Stomach (tissue), 9 donors: ENCODE measurements around the gene CALML6. TPM values are rescaled to one million over a fixed set of nuclear protein-coding genes. Genes with fewer than 3 reads are reported as not detected.
A peak's percentile ranks its signal among the peaks of the same experiment; 100 is the strongest.

Experiments
- DNase-seq, 2 donors: peaks; one replicate each; pipeline versions ENCODE4 v3.0.0 to v3.0.0-alpha.2; 2013 to 2019
- H3K27ac ChIP-seq, 5 donors: fragments of 200-600 bp in 4 of 5; sonication (generic) in 4 of 5; one replicate each; pipeline ENCODE4 v1.5.1; 2013 to 2019; ENCODE audit warnings: mild to moderate bottlenecking in 1 of 5, moderate library complexity in 1 of 5
- H3K27me3 ChIP-seq, 3 donors: fragments of 200-600 bp; sonication (generic); one replicate each; pipeline ENCODE4 v1.5.1; 2017 to 2019; ENCODE audit warnings: mixed run types in 1 of 3
- H3K36me3 ChIP-seq, 4 donors: fragments of 200-600 bp; sonication (generic); 1 replicate in 3 of 4; 2 replicates in 1 of 4; pipeline ENCODE4 v1.5.1; 2016 to 2019
- H3K4me1 ChIP-seq, 4 donors: fragments of 200-600 bp; sonication (generic); one replicate each; pipeline ENCODE4 v1.5.1; 2016 to 2019
- H3K4me3 ChIP-seq, 4 donors: fragments of 200-600 bp; sonication (generic) in 3 of 4; one replicate each; pipeline ENCODE4 v1.5.1; 2016 to 2019; ENCODE audit warnings: mild to moderate bottlenecking in 1 of 4
- H3K9me3 ChIP-seq, 4 donors: fragments of 200-600 bp; sonication (generic); one replicate each; pipeline ENCODE4 v1.5.1; 2016 to 2019
- CTCF ChIP-seq, 7 experiments: fragments of 450-650 bp in 4 of 7; fragments of 200-600 bp in 3 of 7; sonication (generic) in 3 of 7; IDR thresholded peaks; one replicate each; pipeline ENCODE4 v1.5.1; 2016 to 2019; ENCODE audit warnings: antibody characterized with exemption in 7 of 7, control low read depth in 2 of 7, mild to moderate bottlenecking in 1 of 7
- EP300 ChIP-seq: sonication (generic); formaldehyde crosslinking; IDR thresholded peaks from one replicate; pipeline ENCODE4 v1.6.1; 2017; ENCODE audit warnings: antibody characterized with exemption
- POLR2A ChIP-seq, 4 donors: fragments of 450-650 bp; IDR thresholded peaks; one replicate each; pipeline ENCODE4 v1.6.1; 2016; ENCODE audit warnings: antibody characterized with exemption in 4 of 4, control low read depth in 2 of 4, mild to moderate bottlenecking in 1 of 4, moderate library complexity in 1 of 4
- POLR2AphosphoS5 ChIP-seq, 3 donors: sonication (generic); formaldehyde crosslinking; IDR thresholded peaks; one replicate each; pipeline ENCODE4 v1.6.1; 2016; ENCODE audit warnings: antibody characterized with exemption in 3 of 3
- WGBS, 5 donors: extraction: QIAGEN DNeasy Blood & Tissue Kit in 3 of 5; methylation state at CpG; one replicate each; pipeline versions ENCODE4 v1.1.5 to v1.1.7; 2013 to 2018; 5-methylcytosine and 5-hydroxymethylcytosine counted together
- intact Hi-C: fragments of 100-400 bp; cut with DNase I; formaldehyde crosslinking; loops from one replicate; pipeline ENCODE4 v1.15.1; 2023; ENCODE audit warnings: low total_unique reads
- polyA plus RNA-seq, 3 donors: library from polyadenylated mRNA; stranded (reverse); fragments of 200-250 nt; gene quantifications; one replicate each; pipeline ENCODE4 v1.2.3, GENCODE V29; 2013
- total RNA-seq, 5 donors: library from RNA; depleted of rRNA; stranded (reverse); fragments of >200 nt; gene quantifications; one replicate each; pipeline versions ENCODE4 v1.1.0 to v1.2.3, GENCODE V29; 2014 to 2016
- donor health status: healthy with polysubstance abuse.
- donor health status: Bipolar disorder and iron deficiency.
- donor health status: healthy.

CALML6 gene
- total and polyA plus RNA-seq, 8 donors: 1.4 to 5.7 (median 2.6) TPM; not detected in 5

GRCh38 chr1:1894354-1895059 is 20.6 kb upstream of the CALML6 start:
- Histone ChIP-seq H3K9me3 (no peaks in the 10 kb centered on the region), H3K4me1 (peaks cover 13 to 59% (median 51%) of the 10 kb centered on the region in 4 donors), H3K27ac (peak overlapping the region; percentile 40 to 68 (median 51)), H3K36me3 (no peaks in the 10 kb centered on the region), H3K4me3 (no peak overlapping the region), H3K27me3 (peaks cover 0 to 25% (median 4%) of the 10 kb centered on the region in 3 donors)
- TF ChIP-seq POLR2A (IDR thresholded peaks at IDR 0.05) (no peak), EP300 (no peak), CTCF (IDR thresholded peaks at IDR 0.05) (no peak), POLR2AphosphoS5 (IDR thresholded peaks at IDR 0.05) (peak in 1 of 3 donors; percentile 32)
- DNase-seq: peak; percentile 69 to 77
- WGBS, 5 donors: 10 to 29% (median 21%) methylated on average over 14 of the region's 14 CpGs
- intact Hi-C loops: no loop called here

DNA sequence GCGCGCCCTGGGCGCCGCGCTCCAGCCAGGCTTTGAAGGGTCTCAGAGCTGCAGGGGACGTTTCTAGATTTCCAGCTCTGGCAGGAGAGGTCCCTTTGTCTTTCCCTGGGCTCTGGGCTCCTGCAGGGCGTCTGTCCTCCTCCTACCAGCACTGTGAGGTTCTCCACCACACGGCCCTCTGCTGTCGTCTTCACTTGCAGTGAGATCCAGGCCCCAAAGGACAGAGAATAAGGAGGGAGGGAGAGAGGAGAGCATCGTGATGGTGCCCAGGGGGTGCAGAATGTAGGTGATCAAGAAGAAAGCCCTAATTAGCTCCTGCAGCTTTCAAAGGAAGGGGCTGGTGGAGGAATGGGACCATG is 20.0 kb upstream of the CALML6 start:
- Histone ChIP-seq H3K36me3 (no peaks in the 10 kb centered on the region), H3K4me3 (no peak overlapping the region), H3K27ac (peak overlapping the region; percentile 40 to 68 (median 51)), H3K9me3 (no peaks in the 10 kb centered on the region), H3K27me3 (peaks cover 0 to 31% (median 4%) of the 10 kb centered on the region in 3 donors), H3K4me1 (peaks cover 13 to 54% (median 48%) of the 10 kb centered on the region in 4 donors)
- 29 to 52% (median 42%) methylated on average over 10 of the region's 10 CpGs for WGBS, 5 donors
- no peak for DNase-seq
- TF ChIP-seq POLR2AphosphoS5 (IDR thresholded peaks at IDR 0.05): no peak
- TF ChIP-seq EP300: no peak
- no peak for TF ChIP-seq CTCF (IDR thresholded peaks at IDR 0.05)
- TF ChIP-seq POLR2A (IDR thresholded peaks at IDR 0.05): no peak
- intact Hi-C loops: no loop called here

- peaks cover 0 to 35% (median 4%) of the 10 kb centered on the region in 3 donors for H3K27me3 ChIP-seq
- intact Hi-C loops: no loop called here
- H3K9me3 ChIP-seq: no peaks in the 10 kb centered on the region
- no peak overlapping the region for H3K4me3 ChIP-seq
- H3K4me1 ChIP-seq: peaks cover 13 to 53% (median 48%) of the 10 kb centered on the region in 4 donors
- 69 to 81% (median 76%) methylated on average over 12 to 14 of the region's 14 CpGs for WGBS, 5 donors
- no peak for TF ChIP-seq POLR2A (IDR thresholded peaks at IDR 0.05)
- no peak for TF ChIP-seq EP300
- TF ChIP-seq CTCF (IDR thresholded peaks at IDR 0.05): no peak
- TF ChIP-seq POLR2AphosphoS5 (IDR thresholded peaks at IDR 0.05): no peak
- peak overlapping the region in 4 of 5 donors; percentile 40 to 64 (median 46) for H3K27ac ChIP-seq
- peak in 1 of 2 donors; percentile 30 for DNase-seq
- no peaks in the 10 kb centered on the region for H3K36me3 ChIP-seq
Observed at GRCh38 chr1:1895456-1896336, 19.4 kb upstream of the CALML6 start.

DNA sequence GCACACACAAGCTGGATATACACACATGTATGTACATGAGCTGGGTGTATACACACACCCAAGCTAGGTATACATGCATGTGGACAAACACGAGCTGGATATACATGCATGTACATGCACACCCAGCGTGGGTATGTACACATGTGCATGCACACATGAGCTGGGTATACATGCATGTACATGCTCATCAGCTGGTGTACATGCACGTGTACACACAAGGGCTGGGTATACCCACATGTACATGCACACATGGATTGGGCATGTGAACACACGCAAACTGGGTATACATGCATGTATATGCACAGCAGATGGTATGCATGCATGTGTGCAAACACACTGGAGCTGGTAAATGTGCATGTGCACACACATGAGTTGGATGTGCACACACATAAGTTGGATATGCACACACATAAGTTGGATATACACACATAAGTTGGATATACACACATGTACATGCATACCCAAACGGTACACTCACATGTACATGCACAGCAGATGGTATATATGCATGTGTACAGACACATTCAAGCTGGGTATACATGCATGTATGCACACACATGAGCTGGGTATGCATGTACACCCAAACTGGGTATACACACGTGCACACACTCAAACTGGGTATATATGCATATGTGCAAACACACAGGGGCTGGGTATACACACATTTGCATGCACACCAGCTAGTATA is 16.7 kb upstream of the CALML6 start:
- WGBS, 5 donors: 85 to 95% (median 93%) methylated on average over 5 to 6 of the region's 6 CpGs

More for the DNA sequence above, 16.7 kb upstream of the CALML6 start:
- no peak for DNase-seq
- TF ChIP-seq POLR2A (IDR thresholded peaks at IDR 0.05): no peak
- no peak for TF ChIP-seq CTCF (IDR thresholded peaks at IDR 0.05)
- TF ChIP-seq EP300: no peak
- TF ChIP-seq POLR2AphosphoS5 (IDR thresholded peaks at IDR 0.05): no peak
- H3K9me3 ChIP-seq: no peaks in the 10 kb centered on the region
- no peaks in the 10 kb centered on the region for H3K36me3 ChIP-seq
- H3K27ac ChIP-seq: no peak overlapping the region
- peaks cover 0 to 38% (median 30%) of the 10 kb centered on the region in 4 donors for H3K4me1 ChIP-seq
- intact Hi-C loops: no loop called here
- H3K27me3 ChIP-seq: peaks cover 0 to 42% (median 4%) of the 10 kb centered on the region in 3 donors
- no peak overlapping the region for H3K4me3 ChIP-seq
